Fibroblast of the aortic adventitia (primary cell): ENCODE measurements around the gene CAT. TPM values are rescaled to one million over a fixed set of nuclear protein-coding genes. Genes with fewer than 3 reads are reported as not detected.

Experiments used
- DNase-seq: peaks from one replicate; pipeline ENCODE4 v3.0.0-alpha.2; 2010; ENCODE audit warnings: low read depth
- H3K4me3 ChIP-seq: 2 replicates; pipeline ENCODE4 v1.5.1; 2011; ENCODE audit warnings: low read depth, mild to moderate bottlenecking, control low read depth, low read length, moderate library complexity
- CTCF ChIP-seq: IDR thresholded peaks from 2 replicates; pipeline ENCODE4 v1.5.1; 2011; ENCODE audit warnings: mild to moderate bottlenecking, low read length, control low read depth, inconsistent platforms; ENCODE audit not compliant: insufficient read depth
- total RNA-seq: library from RNA; depleted of rRNA; stranded (reverse); fragments of >200 nt; gene quantifications from 2 replicates; pipeline ENCODE4 v1.2.3, GENCODE V29; 2012; ENCODE audit warnings: low replicate concordance

The CAT gene
- total RNA-seq, 1 donor, result 63.4 TPM

- H3K4me3 ChIP-seq, result no peak overlapping the region
- peak; percentile 15 for DNase-seq
- peak; percentile 53 for TF ChIP-seq CTCF
These were observed 29.6 kb downstream of the CAT start for GRCh38 chr11:34468209-34468841.

- DNase-seq, result no peak
- no peak overlapping the region for H3K4me3 ChIP-seq
- no peak for TF ChIP-seq CTCF
These were observed 35.0 kb downstream of the CAT start for GRCh38 chr11:34473603-34474169.

GRCh38 chr11:34475656-34476055, 36.9 kb downstream of the CAT start:
- TF ChIP-seq CTCF, result no peak
- peak; percentile 2 for DNase-seq
- no peak overlapping the region for H3K4me3 ChIP-seq

GRCh38 chr11:34476849-34477248, 38.1 kb downstream of the CAT start:
- H3K4me3 ChIP-seq, result no peak overlapping the region
- no peak for DNase-seq
- no peak for TF ChIP-seq CTCF

GRCh38 chr11:34478845-34479663, 40.3 kb downstream of the CAT start:
- DNase-seq, result no peak

GRCh38 chr11:34480314-34480713, 41.6 kb downstream of the CAT start:
- DNase-seq, result peak; percentile 11
- no peak for TF ChIP-seq CTCF
- H3K4me3 ChIP-seq, result no peak overlapping the region

More at GRCh38 chr11:34478845-34479663, 40.3 kb downstream of the CAT start:
- H3K4me3 ChIP-seq, result no peak overlapping the region
- no peak for TF ChIP-seq CTCF
